T-helper 1 cell treated with Interleukin-12 subunit alpha and Interleukin-12 subunit beta and Interleukin-4 antibody, amounts not matched to agents 30 ng/mL and 1 ng/mL, for 36 hours (primary cell): Measurements from ENCODE around the gene PIGZ. TPM values are rescaled to one million over a fixed set of nuclear protein-coding genes. Genes with fewer than 3 reads are reported as not detected.

ENCODE experiments used
- intact Hi-C: fragments of 100-400 bp; cut with micrococcal nuclease; formaldehyde crosslinking; loops from one replicate; pipeline ENCODE4 v1.15.1; 2024
- total RNA-seq: library from RNA; stranded (reverse); gene quantifications from 2 replicates; pipeline ENCODE4 v1.2.3, GENCODE V29; 2022

Gene PIGZ
- total RNA-seq, 1 donor from 2014 or later = 1.4 TPM

DNA sequence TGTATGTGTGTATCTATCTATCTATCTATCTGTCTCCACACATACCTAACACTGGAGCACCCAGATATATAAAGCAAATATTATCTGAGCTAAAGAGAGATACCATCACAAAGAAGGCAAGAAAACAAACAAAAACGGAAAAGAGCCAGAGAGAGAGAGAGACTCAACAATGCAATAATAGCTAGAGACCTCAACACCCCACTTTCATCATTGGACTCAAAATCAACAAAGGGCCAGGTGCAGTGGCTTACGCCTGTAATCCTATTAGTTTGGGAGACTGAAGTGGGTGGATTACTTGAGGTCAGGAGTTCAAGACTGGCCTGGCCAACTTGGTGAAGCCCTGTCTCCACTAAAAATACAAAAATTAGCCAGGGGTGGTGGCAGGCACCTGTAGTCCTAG is 49.7 kb downstream of the PIGZ start:
- intact Hi-C loops = no loop called here

DNA sequence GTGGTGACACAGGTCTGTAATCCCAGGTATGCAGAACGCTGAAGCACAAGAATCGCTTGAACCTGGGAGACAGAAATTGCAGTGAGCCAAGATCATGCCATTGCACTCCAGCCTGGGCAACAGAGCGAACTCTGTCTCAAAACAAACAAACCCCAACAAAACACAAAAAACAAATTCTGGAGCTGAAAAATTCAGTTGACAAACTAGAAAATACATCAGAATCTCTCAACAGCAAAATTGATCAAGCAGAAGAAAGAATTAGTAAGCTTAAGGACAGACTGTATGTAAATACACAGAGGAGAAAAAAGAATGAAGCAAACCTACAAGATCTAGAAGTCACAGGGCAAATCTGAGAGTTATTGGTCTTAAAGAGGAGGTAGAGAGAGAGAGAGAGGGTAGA is 51.6 kb downstream of the PIGZ start:
- intact Hi-C loops = no loop called here

- intact Hi-C loops = no loop called here
These were observed 52.4 kb downstream of the PIGZ start for GRCh38 chr3:196916221-196916620.

DNA sequence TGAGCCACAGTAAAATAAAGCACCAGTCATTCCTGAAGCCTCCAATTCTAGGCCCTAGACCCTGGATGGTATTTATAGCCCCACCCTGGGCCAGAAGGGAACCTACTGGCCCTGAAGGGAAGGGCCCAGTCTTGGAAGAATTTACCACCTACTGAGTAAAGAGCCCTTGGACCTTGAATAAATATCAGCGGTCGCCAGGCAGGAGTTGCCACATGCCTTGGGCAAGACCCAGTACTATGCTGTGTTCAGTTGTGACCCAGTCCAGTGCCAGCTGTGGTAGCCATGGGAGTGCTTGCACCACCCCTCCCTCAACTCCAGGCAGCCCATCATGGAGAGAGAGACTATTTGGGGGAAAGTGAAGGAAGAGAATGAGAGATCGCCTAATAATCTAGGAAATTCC is 53.3 kb downstream of the PIGZ start:
- intact Hi-C loops = no loop called here

DNA sequence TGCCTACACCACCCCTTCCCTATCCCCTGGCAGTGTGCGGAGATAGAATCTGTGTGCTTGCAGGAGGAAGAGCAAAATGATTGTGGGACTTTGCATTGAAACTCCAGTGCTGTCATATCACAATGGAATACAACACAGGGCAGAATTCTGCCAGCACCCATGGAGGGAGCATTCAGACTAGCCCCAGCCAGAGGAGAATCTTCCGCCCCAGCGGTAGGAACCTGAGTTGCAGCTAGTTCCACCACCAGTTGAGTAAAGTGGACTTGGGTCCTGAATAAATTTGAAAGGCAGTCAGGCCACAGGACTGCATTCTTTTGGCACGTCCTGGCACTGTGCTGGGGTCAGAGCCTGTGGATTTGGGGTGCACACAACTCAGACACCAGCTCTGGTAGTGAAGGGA is 53.8 kb downstream of the PIGZ start:
- intact Hi-C loops = no loop called here

DNA sequence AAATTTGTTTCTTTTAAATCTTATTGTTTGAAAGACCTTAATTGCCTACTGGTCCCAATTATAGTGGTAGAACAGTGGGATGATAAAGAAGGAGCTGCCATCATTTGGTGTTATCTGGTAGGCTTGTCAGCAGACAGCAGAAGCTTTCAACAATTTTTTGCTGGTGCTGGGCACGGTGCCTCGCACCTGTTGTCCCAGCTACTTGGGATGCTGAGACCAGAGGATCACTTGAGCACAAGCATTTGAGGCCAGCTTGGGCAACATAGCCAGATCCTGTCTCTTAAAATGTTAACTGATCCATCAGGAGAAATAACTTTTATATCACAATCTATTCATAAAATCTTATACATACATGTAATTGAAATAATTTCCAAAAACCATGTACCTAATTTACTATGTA is 64.9 kb downstream of the PIGZ start:
- intact Hi-C loops = no loop called here

GRCh38 chr3:196902296-196902695 is 66.3 kb downstream of the PIGZ start:
- intact Hi-C loops = no loop called here

GRCh38 chr3:196901768-196902167 is 66.9 kb downstream of the PIGZ start:
- intact Hi-C loops = no loop called here

Other genes starting within 250 kb of the PIGZ start
- 93.9 and 97.7 TPM in 2 replicates for gene PAK2, start 229.0 kb downstream of the PIGZ start, total RNA-seq
- gene SENP5, start 100.9 kb downstream of the PIGZ start, total RNA-seq = 41.2 and 43.1 TPM in 2 replicates
- 61.3 and 70.2 TPM in 2 replicates for gene NCBP2, start 26.3 kb downstream of the PIGZ start, total RNA-seq
- 4.3 and 5.2 TPM in 2 replicates for gene MELTF, start 61.0 kb upstream of the PIGZ start, total RNA-seq